ENCODE results near the gene EIF2S3B.

The EIF2S3B gene

DNA sequence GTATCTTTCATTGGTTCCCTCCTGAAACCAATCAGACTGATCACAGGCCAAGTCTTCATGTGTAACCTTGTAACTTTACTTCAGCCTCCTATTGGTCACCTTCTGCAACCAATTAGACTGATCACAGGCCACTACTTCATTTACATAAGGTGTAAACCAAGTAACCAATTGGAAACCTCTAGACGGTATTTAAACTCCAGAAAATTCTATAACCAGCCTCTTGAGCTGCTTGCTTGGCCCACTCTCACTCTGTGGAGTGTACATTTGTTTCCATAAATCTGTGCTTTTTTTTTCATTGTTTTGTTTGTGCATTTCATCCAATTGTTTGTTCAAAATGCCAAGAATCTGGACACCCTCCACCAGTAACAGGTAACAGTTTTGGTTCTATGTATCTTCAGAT is 47.5 kb downstream of the EIF2S3B start:
- no peak overlapping the region for H3K4me3 ChIP-seq
- H3K27ac ChIP-seq: no peak overlapping the region

DNA sequence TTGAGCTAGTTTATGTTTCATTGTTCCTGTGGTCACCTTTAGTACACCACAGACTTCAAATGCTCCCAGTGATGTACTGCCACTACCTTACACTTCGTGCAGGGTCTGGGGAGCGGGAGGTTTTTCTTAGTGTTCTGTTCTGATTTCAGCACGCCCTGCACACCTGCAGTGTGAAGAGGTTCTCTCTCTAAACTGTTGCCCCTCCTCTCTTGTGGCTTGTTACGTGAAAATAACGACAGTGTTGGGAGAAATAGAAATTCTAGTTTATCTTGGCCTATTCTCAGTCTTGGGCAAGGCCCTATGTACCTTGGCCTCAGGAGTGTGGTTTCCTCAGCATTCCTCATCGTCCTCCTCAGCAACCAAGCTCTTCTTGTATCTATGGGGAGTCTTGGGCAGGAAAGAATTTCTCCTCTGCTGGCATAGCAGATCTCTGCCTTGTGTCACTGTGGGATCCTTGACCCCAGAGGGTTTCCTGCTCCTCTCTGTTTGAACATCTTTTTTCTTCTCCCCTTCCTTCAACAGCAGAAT is 48.6 kb downstream of the EIF2S3B start:
- H3K27ac ChIP-seq: peak overlapping the region in 5 of 21 experiments; percentile 34 to 75 (median 54)
- H3K4me3 ChIP-seq: no peak overlapping the region

DNA sequence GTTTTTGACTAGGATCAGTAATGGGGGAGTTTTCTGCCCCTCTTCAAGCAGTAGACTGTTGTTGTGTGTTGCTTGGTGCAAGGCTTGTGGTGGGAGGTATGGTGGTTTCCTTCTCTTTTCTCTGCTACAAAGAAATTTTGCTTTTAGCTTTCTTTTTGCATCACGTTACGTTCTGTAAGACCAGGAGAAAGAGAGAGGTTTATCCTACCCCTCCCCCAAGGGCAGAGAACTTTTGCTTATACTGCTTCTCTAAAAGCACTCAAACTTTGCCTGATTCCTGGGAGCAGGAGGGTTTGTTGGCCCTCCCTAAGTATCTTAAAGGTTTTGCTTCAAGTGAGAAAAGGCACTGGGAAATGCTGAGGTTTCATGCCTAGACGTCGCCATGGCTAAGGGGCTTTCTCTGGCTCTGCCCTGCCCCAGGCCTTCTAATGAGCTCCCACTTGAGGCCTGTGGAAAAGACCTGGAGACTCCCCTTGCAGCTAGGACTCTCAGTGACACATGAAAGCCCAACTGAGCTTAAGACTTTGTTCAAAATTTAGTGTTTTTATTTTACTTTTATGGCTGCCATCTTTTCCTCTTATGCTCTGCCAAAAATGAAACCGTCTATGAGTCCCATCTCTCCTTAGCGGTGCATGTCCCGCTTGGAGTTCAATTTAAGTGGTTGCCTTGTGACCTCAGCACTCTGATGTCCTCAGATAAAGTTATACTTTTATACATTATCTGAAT is 49.2 kb downstream of the EIF2S3B start:
- Histone ChIP-seq H3K27ac (peak overlapping the region in 6 of 21 experiments; percentile 19 to 75 (median 51)), H3K4me3 (no peak overlapping the region)

DNA sequence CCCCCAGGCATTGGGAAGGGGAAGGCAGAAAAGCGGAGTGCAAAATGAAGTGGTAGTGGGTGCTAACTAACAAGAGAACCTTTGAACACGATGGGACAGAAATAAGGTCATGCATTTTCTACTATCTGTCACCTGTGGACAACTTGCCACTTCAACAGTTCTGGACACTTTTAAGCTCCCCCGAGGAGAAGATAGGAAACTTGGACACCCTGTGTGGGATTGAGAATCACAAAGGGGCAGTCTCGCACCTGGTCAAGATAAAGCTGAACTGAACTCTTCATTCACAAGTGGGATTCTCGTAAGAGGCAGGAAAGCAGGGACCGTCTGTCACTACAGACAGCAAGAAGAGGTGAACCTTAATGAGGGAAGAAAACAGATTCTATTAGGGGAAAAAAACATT is 51.6 kb downstream of the EIF2S3B start:
- no peak overlapping the region for H3K4me3 ChIP-seq

DNA sequence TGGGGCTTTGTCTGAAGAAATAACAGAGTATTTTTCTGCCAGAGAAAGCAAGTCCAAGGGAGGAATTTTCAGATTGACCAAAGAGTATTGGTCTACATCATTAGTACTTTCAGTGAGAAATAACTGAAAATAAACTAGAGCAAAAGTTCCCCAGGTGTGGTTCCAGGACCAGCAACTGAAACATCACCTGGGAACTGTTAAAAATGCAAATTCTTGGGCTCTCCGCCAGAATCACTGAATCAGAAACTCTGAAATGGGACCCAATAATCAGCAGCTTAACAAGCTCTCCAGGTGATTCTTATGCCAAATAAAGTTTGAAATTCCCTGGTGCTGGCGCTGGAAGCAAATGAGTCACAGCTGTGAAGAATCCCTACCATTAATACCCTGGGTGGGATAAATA is 52.1 kb downstream of the EIF2S3B start:
- H3K27ac ChIP-seq: peak overlapping the region in 4 of 21 experiments; percentile 15 to 75 (median 34)
- H3K4me3 ChIP-seq: no peak overlapping the region

More for the DNA sequence above, 51.6 kb downstream of the EIF2S3B start:
- peak overlapping the region in 5 of 21 experiments; percentile 13 to 75 (median 26) for H3K27ac ChIP-seq
